ENCODE data around the gene PLAAT4. TPM values are rescaled to one million over a fixed set of nuclear protein-coding genes. Genes with fewer than 3 reads are reported as not detected.
A peak's percentile ranks its signal among the peaks of the same experiment; 100 is the strongest.

PLAAT4 gene
- total and polyA plus RNA-seq, 2 of the 8 experiments (the other 6 are each of a cell fraction or from before 2014, with no cell fraction given): 2.8 to 4.1 TPM

- no peak for FAIRE-seq
- Histone ChIP-seq H3K36me3 (ENCODE audit: control insufficient read depth in 2 of 4, insufficient read depth in 4 of 4, low read length in 3 of 4) (no peaks in the 10 kb centered on the region), H3K4me3 (ENCODE audit: extremely low read depth in 1 of 4, insufficient read depth in 2 of 4, low read depth in 3 of 4, low read length in 4 of 4) (no peak overlapping the region), H2BK5ac (ENCODE audit: low read depth, low read length) (no peak overlapping the region; the same call in 1 of the 2 replicates), H2BK20ac (ENCODE audit: low read length) (peak overlapping the region; percentile 25; the same call in 1 of the 2 replicates), H2BK15ac (ENCODE audit: low read length) (no peak overlapping the region), H4K91ac (replicated peaks; ENCODE audit: insufficient read length, low read length) (peak overlapping the region; percentile 31), H3K27me3 (replicated peaks in 1 of 4; ENCODE audit: control insufficient read depth in 3 of 4, extremely low read depth in 1 of 4, insufficient read depth in 3 of 4, low read length in 3 of 4) (no peaks in the 10 kb centered on the region), H3K14ac (ENCODE audit: insufficient read length) (no peak overlapping the region), H4K5ac (ENCODE audit: insufficient read length, low read depth, low read length) (no peak overlapping the region), H3K4ac (replicated peaks; ENCODE audit: insufficient read length, low read depth, low read length) (no peak overlapping the region), H4K20me1 (replicated peaks in 1 of 2; ENCODE audit: control insufficient read depth in 1 of 2, insufficient read depth in 2 of 2, low read length in 2 of 2) (no peaks in the 10 kb centered on the region), H3K79me2 (ENCODE audit: control insufficient read depth in 1 of 2, insufficient read depth in 2 of 2, low read length in 2 of 2) (no peaks in the 10 kb centered on the region), H3K27ac (ENCODE audit: low read depth, low read length) (no peak overlapping the region), H2AK5ac (ENCODE audit: low read depth, low read length) (peak overlapping the region; percentile 56; the same call in 1 of the 2 replicates), H3K18ac (ENCODE audit: extremely low read depth, low read length) (peak overlapping the region; percentile 1; the same call in 1 of the 2 replicates), H3K79me1 (ENCODE audit: low read depth, low read length) (no peaks in the 10 kb centered on the region), H2BK12ac (ENCODE audit: low read depth, low read length) (peak overlapping the region; percentile 12; the same call in 1 of the 2 replicates), H3K23ac (ENCODE audit: insufficient read length) (no peak overlapping the region), H3K4me2 (ENCODE audit: insufficient read depth in 1 of 2, low read depth in 2 of 2, low read length in 2 of 2) (no peak overlapping the region), H2AFZ (ENCODE audit: low read length) (no peak overlapping the region), H4K8ac (ENCODE audit: extremely low read depth, insufficient read depth, low read length) (no peak overlapping the region), H3K56ac (replicated peaks; ENCODE audit: insufficient read length, low read depth, low read length) (no peak overlapping the region), H3K4me1 (replicated peaks in 1 of 4; ENCODE audit: control insufficient read depth in 3 of 4, insufficient read depth in 4 of 4, low read length in 3 of 4) (peaks cover 9 to 21% (median 12%) of the 10 kb centered on the region in 4 experiments), H3K23me2 (ENCODE audit: low read depth, low read length) (no peaks in the 10 kb centered on the region), H3K9ac (replicated peaks in 1 of 4; ENCODE audit: extremely low read depth in 1 of 4, low read depth in 3 of 4, low read length in 3 of 4) (no peak overlapping the region), H2BK120ac (replicated peaks; ENCODE audit: low read depth, low read length) (no peak overlapping the region), H3K9me3 (ENCODE audit: insufficient read depth in 2 of 2, low read depth in 1 of 2, low read length in 1 of 2) (no peaks in the 10 kb centered on the region)
- no peak for TF ChIP-seq RFX5 (IDR thresholded peaks at IDR 0.05; ENCODE audit: borderline replicate concordance, low read depth, low read length)
- DNase-seq (ENCODE audit: low read depth in 1 of 2, low spot score in 2 of 2): no peak
- ChIA-PET CTCF (ENCODE audit: partially characterized antibody) (interaction anchor here (0.7 to 8.2 kb wide), 15 partner anchors 9 to 489 kb away, joined by 3 to 97 read pairs (median 4); partner anchors contain the start of gene PLAAT5), POLR2A (ENCODE audit: partially characterized antibody) (interaction anchor here (1.3 kb wide), 1 partner anchor 18 kb away, joined by 3 read pairs; no protein-coding TSS in a partner anchor)
- WGBS, 2 experiments (ENCODE audit: extremely low coverage in 1 of 2, insufficient coverage in 1 of 2, insufficient read length in 1 of 2, insufficient replicate concordance in 2 of 2, low coverage in 1 of 2, low lambda C conversion rate in 2 of 2, missing lambda C conversion rate in 1 of 2): 93% methylated on average over 11 of the region's 12 CpGs; no CpG with 5 or more reads in 1 of the 2 experiments
Measured at GRCh38 chr11:63508745-63509144, 27.9 kb upstream of the PLAAT4 start.

Data from H1 (cell line).